H9 (cell line): ENCODE measurements around the gene DNAJC25. TPM values are rescaled to one million over a fixed set of nuclear protein-coding genes. Genes with fewer than 3 reads are reported as not detected.

Experiments used
- DNase-seq: peaks from one replicate; pipeline ENCODE4 v3.0.0-alpha.2; 2017
- H2AFZ ChIP-seq: one replicate; pipeline ENCODE4 v1.6.1; 2013; ENCODE audit warnings: mild to moderate bottlenecking, low read length, control low read depth, moderate library complexity
- H2AK5ac ChIP-seq: 2 replicates; pipeline ENCODE4 v1.6.1; 2013; ENCODE audit warnings: low read length, control low read depth, mixed read lengths; ENCODE audit not compliant: insufficient read length
- H2BK120ac ChIP-seq: one replicate; pipeline ENCODE4 v1.6.1; 2013; ENCODE audit warnings: low read depth, mild to moderate bottlenecking, low read length, control low read depth, inconsistent platforms; ENCODE audit not compliant: poor library complexity, severe bottlenecking
- H2BK12ac ChIP-seq: 2 replicates; pipeline ENCODE4 v1.6.1; 2013; ENCODE audit warnings: low read length, control low read depth, mixed read lengths, low read depth; ENCODE audit not compliant: insufficient read length
- H2BK15ac ChIP-seq: 2 replicates; pipeline ENCODE4 v1.6.1; 2013; ENCODE audit warnings: low read depth, low read length, control low read depth
- H2BK20ac ChIP-seq: one replicate; pipeline ENCODE4 v1.6.1; 2013; ENCODE audit warnings: low read depth, mild to moderate bottlenecking, low read length, control low read depth, inconsistent platforms; ENCODE audit not compliant: poor library complexity, severe bottlenecking
- H2BK5ac ChIP-seq: 2 replicates; pipeline ENCODE4 v1.6.1; 2013; ENCODE audit warnings: low read length, control low read depth, mixed read lengths; ENCODE audit not compliant: insufficient read length
- H3K14ac ChIP-seq: 2 replicates; pipeline ENCODE4 v1.6.1; 2013; ENCODE audit warnings: low read length, control low read depth; ENCODE audit not compliant: insufficient read depth
- H3K18ac ChIP-seq: 2 replicates; pipeline ENCODE4 v1.6.1; 2013; ENCODE audit warnings: low read depth, mild to moderate bottlenecking, mixed read lengths, low read length, control low read depth; ENCODE audit not compliant: insufficient read length
- H3K23ac ChIP-seq: 2 replicates; pipeline ENCODE4 v1.6.1; 2013; ENCODE audit warnings: low read length, control low read depth, mixed read lengths, low read depth; ENCODE audit not compliant: insufficient read length
- H3K23me2 ChIP-seq: 2 replicates; pipeline ENCODE4 v1.6.1; 2013; ENCODE audit warnings: low read depth, mild to moderate bottlenecking, mixed read lengths, low read length, control low read depth; ENCODE audit not compliant: insufficient read length, poor library complexity, severe bottlenecking
- H3K27ac ChIP-seq: 2 replicates; pipeline ENCODE4 v1.5.1; 2013; ENCODE audit warnings: low read length, control low read depth, mixed read lengths, low read depth; ENCODE audit not compliant: insufficient read length
- H3K27me3 ChIP-seq: 2 replicates; pipeline ENCODE4 v1.6.1; 2013; ENCODE audit warnings: low read length, control low read depth, inconsistent platforms; ENCODE audit not compliant: insufficient read depth
- H3K4ac ChIP-seq: 2 replicates; pipeline ENCODE4 v1.6.1; 2013; ENCODE audit warnings: low read depth, mild to moderate bottlenecking, control low read depth, inconsistent platforms, low read length, moderate library complexity
- H3K4me1 ChIP-seq: 2 replicates; pipeline ENCODE4 v1.6.1; 2013; ENCODE audit warnings: low read length, control low read depth, inconsistent platforms; ENCODE audit not compliant: insufficient read depth
- H3K4me2 ChIP-seq: 2 replicates; pipeline ENCODE4 v1.6.1; 2013; ENCODE audit warnings: low read length, control low read depth, mixed read lengths; ENCODE audit not compliant: insufficient read length, insufficient read depth
- H3K56ac ChIP-seq: 2 replicates; pipeline ENCODE4 v1.6.1; 2013; ENCODE audit warnings: low read depth, mild to moderate bottlenecking, mixed read lengths, low read length, control low read depth; ENCODE audit not compliant: insufficient read length
- H3K79me1 ChIP-seq: 2 replicates; pipeline ENCODE4 v1.6.1; 2013; ENCODE audit warnings: low read depth, mild to moderate bottlenecking, moderate library complexity, low read length, control low read depth, inconsistent platforms; ENCODE audit not compliant: insufficient read depth, poor library complexity, severe bottlenecking
- H3K79me2 ChIP-seq: 2 replicates; pipeline ENCODE4 v1.6.1; 2013; ENCODE audit warnings: low read length, control low read depth, inconsistent platforms; ENCODE audit not compliant: insufficient read depth
- H3K9ac ChIP-seq: 2 replicates; pipeline ENCODE4 v1.6.1; 2013; ENCODE audit warnings: low read length, control low read depth, mixed read lengths; ENCODE audit not compliant: insufficient read length; ENCODE audit errors: extremely low read depth
- H3K9me3 ChIP-seq: one replicate; pipeline ENCODE4 v1.6.1; 2013; ENCODE audit warnings: low read depth, low read length, inconsistent platforms; ENCODE audit not compliant: control insufficient read depth
- H3T11ph ChIP-seq: one replicate; pipeline ENCODE4 v1.6.1; 2013; ENCODE audit warnings: mild to moderate bottlenecking, low read length, control low read depth, inconsistent platforms
- H4K20me1 ChIP-seq: one replicate; pipeline ENCODE4 v1.6.1; 2013; ENCODE audit not compliant: control insufficient read depth, insufficient read length, insufficient read depth
- H4K5ac ChIP-seq: 2 replicates; pipeline ENCODE4 v1.6.1; 2013; ENCODE audit warnings: low read depth, mild to moderate bottlenecking, mixed read lengths, low read length, control low read depth; ENCODE audit not compliant: insufficient read length
- H4K8ac ChIP-seq: replicated peaks from 2 replicates; pipeline ENCODE4 v1.6.1; 2013; ENCODE audit warnings: low read length, control low read depth, mixed read lengths, low read depth; ENCODE audit not compliant: insufficient read length
- H4K91ac ChIP-seq: 2 replicates; pipeline ENCODE4 v1.6.1; 2013; ENCODE audit warnings: low read depth, mild to moderate bottlenecking, moderate library complexity, mixed read lengths, low read length, control low read depth; ENCODE audit not compliant: insufficient read length
- H3K27ac Mint-ChIP-seq, 3 experiments: 2 replicates in 2 of 3; 3 replicates in 1 of 3; pipeline ENCODE4 v1.8.0; 2020 to 2021; ENCODE audit warnings: mixed read lengths in 3 of 3, mild to moderate bottlenecking in 1 of 3, moderate library complexity in 1 of 3
- H3K27me3 Mint-ChIP-seq: 2 replicates; pipeline ENCODE4 v1.8.0; 2021; ENCODE audit warnings: low read depth, mild to moderate bottlenecking, moderate library complexity, mixed read lengths
- H3K36me3 Mint-ChIP-seq, 3 experiments: 2 replicates in 2 of 3; 3 replicates in 1 of 3; pipeline ENCODE4 v1.8.0; 2020 to 2021; ENCODE audit warnings: low read depth in 3 of 3, mixed read lengths in 3 of 3; ENCODE audit not compliant: insufficient read depth in 1 of 3
- H3K4me1 Mint-ChIP-seq, 2 experiments: 2 replicates each; pipeline ENCODE4 v1.8.0; 2020; ENCODE audit warnings: mixed read lengths in 2 of 2
- H3K4me3 Mint-ChIP-seq, 2 experiments: 2 replicates in 1 of 2; 3 replicates in 1 of 2; pipeline ENCODE4 v1.8.0; 2020 to 2021; ENCODE audit warnings: mild to moderate bottlenecking in 2 of 2, mixed read lengths in 2 of 2, moderate library complexity in 1 of 2
- H3K9me3 Mint-ChIP-seq, 2 experiments: 2 replicates in 1 of 2; 3 replicates in 1 of 2; pipeline ENCODE4 v1.8.0; 2020; ENCODE audit warnings: mild to moderate bottlenecking in 2 of 2, mixed read lengths in 2 of 2, moderate library complexity in 1 of 2
- WGBS: extraction: QIAGEN DNeasy Blood & Tissue Kit; methylation state at CpG from one replicate; pipeline ENCODE4 v1.1.7; 2013; ENCODE audit warnings: missing lambda C conversion rate, low lambda C conversion rate, mixed read lengths; ENCODE audit not compliant: insufficient read length; ENCODE audit errors: extremely low coverage; 5-methylcytosine and 5-hydroxymethylcytosine counted together
- total RNA-seq: library from RNA; stranded (reverse); gene quantifications from 2 replicates; pipeline ENCODE4 v1.2.1, GENCODE V29; 2021
- TF ChIP-seq, protein P1 (sequence below): fragments of 200-600 bp; sonication (generic); conservative IDR thresholded peaks from 3 replicates; pipeline ENCODE4 v1.8.0; 2021; ENCODE audit warnings: antibody characterized with exemption, mild to moderate bottlenecking

Gene DNAJC25
- total RNA-seq, 1 experiment from 2014 or later, result 7.6 TPM

DNA sequence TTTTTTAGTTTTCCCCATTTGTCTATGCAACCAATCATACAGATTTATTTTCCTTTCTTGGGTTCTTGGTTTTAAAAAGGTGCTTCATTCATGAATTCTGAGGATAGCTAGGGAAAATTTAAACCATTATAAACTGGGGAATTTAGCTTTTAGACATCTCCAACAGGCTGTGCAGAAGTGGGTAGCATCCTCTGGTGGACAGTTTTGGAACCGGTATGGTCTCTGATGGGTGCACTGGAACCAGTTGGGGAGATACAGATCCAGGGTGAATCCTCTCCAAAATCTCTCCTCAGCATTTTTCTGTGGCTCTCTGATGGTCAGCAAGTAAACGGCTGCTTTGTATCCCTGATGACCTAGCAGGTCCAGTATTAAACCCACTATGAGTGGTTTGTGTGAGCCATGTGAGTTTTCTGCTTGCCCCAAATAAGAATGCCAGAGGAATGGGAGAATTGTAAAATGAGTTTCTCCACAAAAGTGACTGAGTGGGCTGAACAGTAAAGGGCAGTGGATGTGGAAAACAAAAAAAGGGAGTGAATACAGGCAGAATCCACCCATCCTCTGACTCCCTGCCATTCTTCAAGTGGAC is 9.1 kb upstream of the DNAJC25 start:
- Histone ChIP-seq H3K18ac (no peak overlapping the region), H2AFZ (no peak overlapping the region)

More for the DNA sequence above, 9.1 kb upstream of the DNAJC25 start:
- Histone ChIP-seq H2BK120ac (no peak overlapping the region), H4K5ac (no peak overlapping the region), H2BK15ac (no peak overlapping the region), H4K8ac (no peak overlapping the region), H3K23ac (no peak overlapping the region), H3K9ac (no peak overlapping the region), H3T11ph (no peak overlapping the region), H3K56ac (no peak overlapping the region), H3K27ac (no peak overlapping the region), H3K4ac (no peak overlapping the region), H3K23me2 (no peaks in the 10 kb centered on the region), H3K27me3 (no peaks in the 10 kb centered on the region), H4K91ac (no peak overlapping the region), H3K4me2 (no peak overlapping the region), H4K20me1 (no peaks in the 10 kb centered on the region), H3K14ac (no peak overlapping the region), H2BK20ac (no peak overlapping the region), H2AK5ac (no peak overlapping the region), H2BK12ac (no peak overlapping the region), H3K79me2 (no peaks in the 10 kb centered on the region), H3K9me3 (no peaks in the 10 kb centered on the region), H3K79me1 (no peaks in the 10 kb centered on the region), H3K4me1 (no peaks in the 10 kb centered on the region), H2BK5ac (no peak overlapping the region)
- peaks cover 2 to 4% of the 10 kb centered on the region in 2 experiments; a peak in 3 of 5 replicates for H3K9me3 Mint-ChIP-seq
- no peaks in the 10 kb centered on the region for H3K36me3 Mint-ChIP-seq
- H3K27me3 Mint-ChIP-seq, result no peaks in the 10 kb centered on the region; the same call in 1 of the 2 replicates
- H3K4me3 Mint-ChIP-seq, result no peak overlapping the region
- H3K27ac Mint-ChIP-seq, result no peak overlapping the region
- DNase-seq, result no peak
- no CpG with 5 or more reads among the region's 2 CpGs for WGBS
- peaks cover 10 to 11% of the 10 kb centered on the region in 2 experiments for H3K4me1 Mint-ChIP-seq
- TF ChIP-seq, protein P1, sequence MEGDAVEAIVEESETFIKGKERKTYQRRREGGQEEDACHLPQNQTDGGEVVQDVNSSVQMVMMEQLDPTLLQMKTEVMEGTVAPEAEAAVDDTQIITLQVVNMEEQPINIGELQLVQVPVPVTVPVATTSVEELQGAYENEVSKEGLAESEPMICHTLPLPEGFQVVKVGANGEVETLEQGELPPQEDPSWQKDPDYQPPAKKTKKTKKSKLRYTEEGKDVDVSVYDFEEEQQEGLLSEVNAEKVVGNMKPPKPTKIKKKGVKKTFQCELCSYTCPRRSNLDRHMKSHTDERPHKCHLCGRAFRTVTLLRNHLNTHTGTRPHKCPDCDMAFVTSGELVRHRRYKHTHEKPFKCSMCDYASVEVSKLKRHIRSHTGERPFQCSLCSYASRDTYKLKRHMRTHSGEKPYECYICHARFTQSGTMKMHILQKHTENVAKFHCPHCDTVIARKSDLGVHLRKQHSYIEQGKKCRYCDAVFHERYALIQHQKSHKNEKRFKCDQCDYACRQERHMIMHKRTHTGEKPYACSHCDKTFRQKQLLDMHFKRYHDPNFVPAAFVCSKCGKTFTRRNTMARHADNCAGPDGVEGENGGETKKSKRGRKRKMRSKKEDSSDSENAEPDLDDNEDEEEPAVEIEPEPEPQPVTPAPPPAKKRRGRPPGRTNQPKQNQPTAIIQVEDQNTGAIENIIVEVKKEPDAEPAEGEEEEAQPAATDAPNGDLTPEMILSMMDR, result peak; percentile 74
